IPS-NIHi7 (cell line): ENCODE results near the gene ISL2.

Experiments used
- DNase-seq: peaks from one replicate; pipeline ENCODE4 v3.0.0; 2012; ENCODE audit warnings: mixed read lengths; ENCODE audit errors: extremely low spot score

ISL2 gene

DNA sequence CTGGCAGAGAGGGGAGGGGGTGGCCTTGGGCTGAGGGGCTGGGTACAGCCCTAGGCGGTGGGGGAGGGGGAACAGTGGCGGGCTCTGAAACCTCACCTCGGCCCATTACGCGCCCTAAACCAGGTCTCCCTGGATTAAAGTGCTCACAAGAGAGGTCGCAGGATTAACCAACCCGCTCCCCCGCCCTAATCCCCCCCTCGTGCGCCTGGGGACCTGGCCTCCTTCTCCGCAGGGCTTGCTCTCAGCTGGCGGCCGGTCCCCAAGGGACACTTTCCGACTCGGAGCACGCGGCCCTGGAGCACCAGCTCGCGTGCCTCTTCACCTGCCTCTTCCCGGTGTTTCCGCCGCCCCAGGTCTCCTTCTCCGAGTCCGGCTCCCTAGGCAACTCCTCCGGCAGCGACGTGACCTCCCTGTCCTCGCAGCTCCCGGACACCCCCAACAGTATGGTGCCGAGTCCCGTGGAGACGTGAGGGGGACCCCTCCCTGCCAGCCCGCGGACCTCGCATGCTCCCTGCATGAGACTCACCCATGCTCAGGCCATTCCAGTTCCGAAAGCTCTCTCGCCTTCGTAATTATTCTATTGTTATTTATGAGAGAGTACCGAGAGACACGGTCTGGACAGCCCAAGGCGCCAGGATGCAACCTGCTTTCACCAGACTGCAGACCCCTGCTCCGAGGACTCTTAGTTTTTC is 4.9 kb downstream of the ISL2 start:
- no peak for DNase-seq

DNA sequence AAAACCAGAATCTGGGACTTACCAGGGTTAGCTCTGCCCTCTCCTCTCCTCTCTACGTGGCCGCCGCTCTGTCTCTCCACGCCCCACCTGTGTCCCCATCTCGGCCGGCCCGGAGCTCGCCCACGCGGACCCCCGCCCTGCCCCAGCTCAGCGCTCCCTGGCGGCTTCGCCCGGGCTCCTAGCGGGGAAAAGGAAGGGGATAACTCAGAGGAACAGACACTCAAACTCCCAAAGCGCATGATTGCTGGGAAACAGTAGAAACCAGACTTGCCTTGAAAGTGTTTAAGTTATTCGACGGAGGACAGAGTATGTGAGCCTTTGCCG is 5.4 kb downstream of the ISL2 start:
- DNase-seq: no peak

DNA sequence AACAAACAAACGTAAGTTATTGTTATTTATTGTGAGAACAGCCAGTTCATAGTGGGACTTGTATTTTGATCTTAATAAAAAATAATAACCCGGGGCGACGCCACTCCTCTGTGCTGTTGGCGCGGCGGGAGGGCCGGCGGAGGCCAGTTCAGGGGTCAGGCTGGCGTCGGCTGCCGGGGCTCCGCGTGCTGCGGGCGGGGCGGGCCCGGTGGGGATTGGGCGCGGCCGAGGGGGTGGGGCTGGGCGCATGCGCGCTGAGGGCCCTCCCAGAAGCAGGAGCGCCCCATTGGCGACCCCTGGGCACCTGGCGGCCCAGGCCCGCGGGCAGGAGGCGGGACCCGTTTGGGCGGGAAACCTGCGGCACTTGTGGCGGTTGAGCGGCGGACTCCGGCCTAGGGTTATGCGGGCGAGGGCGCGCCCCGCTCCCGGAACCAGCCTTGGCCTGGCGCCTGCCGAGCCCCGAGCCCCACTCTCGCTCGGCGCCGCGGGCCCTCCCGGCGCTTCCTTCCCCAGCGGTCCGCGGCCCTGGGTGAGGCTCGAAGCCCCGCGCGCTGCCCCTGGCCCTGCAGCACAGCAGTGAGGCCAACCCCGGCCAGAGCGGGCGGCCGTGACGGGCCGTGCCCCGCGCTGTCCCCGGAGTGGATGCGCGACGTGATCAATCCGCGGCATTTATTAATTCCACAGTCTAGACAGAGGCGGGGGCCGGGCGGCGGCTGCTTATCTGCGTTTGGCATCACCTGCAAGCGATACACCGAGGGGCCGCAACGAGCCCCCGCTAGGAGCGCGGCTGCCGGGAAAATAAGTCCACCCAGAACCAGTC is 6.0 kb downstream of the ISL2 start:
- DNase-seq: peak; percentile 76

DNA sequence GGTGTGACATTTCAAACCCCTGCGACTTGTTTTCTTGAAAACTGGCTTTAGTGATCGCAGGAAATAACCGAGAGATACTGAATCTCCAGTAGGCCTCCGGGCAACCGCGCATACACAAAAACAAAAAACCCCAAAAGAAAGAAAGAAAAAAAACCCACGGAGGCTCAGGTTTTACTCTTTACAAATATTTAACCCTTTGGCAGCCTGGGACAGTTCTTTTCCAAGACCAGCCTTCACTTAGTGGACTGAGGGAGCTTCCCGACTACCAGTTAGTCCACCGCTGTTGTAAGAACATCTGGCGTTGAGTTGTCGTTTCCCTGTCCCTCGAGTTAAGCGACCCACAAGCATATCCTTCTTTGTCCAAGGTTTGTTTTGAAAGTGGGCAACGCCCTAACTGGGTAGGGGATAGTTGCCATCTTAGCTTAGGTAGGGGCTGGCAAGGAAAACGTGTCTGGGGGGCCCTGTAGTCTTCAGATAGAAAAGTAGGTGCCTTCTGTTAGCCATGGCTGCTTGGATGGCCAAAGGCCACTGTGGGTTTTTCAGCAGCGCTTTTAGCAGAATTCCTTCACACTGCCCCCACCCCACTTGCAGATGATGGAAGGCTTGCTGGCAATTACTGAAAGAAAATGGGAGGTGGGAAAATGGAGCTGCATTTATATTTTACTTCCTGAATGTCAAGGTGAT is 6.9 kb downstream of the ISL2 start:
- DNase-seq: no peak

DNA sequence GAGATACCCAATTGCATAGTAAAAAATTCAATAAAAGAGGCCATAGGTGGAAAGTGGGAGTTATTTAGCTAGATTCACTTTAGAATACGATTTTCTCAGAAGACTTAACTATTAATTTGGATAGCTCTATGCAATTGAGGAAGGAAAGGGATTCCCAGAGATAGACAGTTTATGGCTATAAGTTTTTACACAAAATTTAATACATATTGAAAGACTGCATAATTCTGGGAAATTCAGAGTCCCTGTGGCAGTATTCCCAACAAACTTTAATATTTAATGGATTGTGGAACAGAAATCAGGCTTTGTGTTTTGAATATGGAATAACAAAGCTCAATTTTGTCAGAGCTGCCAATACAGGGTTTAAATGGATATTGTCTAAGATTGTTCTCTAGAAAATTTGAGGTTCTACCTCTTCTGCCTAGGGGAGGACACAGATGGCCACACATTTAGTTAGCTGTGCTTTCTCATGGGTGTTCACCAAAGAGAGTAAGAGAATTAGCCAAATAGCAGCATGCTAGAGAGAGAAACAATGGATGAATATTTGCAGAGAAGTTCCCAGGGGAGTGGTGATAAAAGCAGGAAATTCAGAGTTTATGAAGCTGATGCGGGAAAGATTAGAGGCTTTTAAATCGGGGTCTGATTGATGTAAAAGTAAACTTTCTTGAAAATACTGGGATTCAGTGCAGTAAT is 8.5 kb downstream of the ISL2 start:
- no peak for DNase-seq

DNA sequence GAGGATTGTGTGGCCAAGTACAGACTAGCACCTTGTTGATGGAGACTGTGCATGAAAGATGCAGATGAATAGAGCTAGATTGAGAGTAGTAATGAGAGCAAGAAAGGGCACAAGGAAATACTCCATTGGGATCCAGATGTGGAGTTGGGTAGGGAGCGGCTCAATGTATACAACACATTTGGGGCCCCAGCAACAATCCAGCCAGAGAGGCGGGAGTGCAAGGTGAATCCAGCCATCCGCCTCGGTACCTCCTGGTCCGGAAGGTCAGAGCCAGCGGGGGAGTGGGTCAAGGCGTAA is 9.0 kb downstream of the ISL2 start:
- DNase-seq: no peak

DNA sequence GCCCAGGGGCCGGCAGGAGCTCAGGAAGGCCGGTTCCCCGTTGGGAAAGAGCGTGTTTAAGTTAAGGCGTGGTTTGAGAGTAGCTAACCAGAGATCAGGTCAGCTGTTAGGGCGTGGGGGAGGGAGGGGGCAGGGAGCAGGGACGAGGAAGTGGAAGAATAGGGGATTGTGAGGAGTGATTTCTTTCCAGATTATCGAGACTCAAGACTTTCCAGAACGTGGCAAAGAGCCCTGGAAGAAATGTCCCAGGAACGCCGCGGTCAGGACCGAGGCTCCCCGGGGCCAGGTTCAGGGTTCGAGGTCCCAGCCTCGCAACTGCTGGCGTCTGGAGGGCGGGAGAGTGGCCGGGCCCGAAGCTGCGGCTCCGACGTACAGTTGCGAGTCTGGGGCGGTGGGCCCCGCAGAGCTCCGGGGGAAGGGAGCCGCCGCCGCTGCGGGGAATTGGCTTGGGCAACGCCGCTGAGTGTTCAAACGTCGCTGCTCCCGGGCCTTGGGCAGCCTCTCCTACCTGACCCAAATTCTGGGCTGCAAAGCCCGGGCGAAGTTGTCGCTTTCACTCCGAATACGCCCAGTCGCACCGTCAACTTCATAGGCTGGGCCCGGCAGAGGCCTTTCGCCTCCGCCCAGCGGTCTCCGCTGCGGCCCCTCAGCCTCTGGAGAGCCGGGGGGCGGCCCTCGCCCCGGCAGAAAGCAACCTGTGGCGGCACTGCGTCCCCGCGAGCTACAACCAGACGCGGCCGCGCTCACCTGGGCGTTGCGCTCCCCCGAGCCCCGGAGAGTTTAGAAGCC is 9.5 kb downstream of the ISL2 start:
- DNase-seq: peak; percentile 56

DNA sequence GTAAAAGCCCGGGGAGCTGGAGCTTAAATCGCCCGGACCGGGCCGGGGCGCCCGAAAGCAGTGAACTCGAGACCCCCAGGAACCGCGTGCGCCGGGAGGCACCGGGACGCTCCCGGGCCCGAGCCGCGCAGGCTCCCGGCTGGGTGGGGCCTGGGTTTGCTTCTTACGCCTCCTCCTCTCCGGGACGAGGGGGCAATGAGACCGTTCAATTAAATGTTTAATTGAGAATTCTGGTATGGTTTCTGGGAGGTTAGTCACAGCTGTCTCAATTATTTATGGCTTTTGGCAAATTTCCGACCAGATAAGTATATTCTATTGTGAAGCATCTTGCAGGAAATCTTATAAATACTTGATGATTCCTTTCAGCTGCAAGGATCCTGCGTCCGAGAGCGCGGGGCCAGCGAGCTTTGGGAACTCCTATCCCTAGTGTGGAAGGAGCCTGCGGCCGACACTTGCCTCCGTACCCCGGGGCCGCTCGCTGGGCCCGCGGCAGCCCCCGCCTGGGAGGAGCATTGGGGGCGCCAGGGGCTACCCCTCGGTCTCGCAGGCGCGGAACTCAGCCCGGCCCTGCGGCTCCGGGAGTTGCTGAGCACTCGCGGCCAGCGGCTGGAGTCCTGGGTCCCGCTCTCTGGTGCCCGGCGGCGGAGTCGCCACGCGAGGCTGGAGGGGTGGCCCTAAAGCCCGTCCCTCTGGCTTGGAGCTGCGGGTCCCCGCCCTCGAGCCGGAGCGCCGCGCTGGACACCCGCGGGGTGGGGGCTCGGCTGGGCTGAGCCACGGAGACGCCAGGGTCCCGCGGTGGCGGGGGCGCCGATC is 10.3 kb downstream of the ISL2 start:
- peak; percentile 23 for DNase-seq

DNA sequence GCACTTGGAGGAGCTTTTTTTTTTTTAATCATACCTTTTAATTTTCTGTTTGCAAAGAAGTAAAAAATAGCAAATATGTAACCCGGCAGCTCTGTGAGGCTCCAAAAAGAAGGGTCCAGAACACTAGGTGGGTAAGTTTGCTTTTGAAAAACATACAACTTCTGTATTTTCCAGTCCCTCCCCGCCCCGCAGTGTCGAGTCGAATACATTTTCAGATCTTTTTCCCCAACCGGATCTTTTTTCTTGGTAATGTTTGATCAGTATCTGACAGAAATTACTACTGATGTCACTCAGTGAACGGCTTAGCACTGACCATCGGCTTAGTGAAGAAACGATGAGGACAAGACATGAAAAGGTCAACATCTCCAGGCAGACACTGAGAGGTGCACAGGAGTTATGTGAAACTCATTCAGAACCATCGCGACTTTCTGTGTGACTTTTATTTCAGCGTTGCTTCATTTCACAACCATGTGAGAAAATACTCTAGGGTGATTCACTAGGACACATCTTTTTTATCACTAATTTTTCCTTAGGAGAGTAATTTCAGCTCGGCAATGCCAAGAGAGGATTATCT is 11.0 kb downstream of the ISL2 start:
- no peak for DNase-seq

DNA sequence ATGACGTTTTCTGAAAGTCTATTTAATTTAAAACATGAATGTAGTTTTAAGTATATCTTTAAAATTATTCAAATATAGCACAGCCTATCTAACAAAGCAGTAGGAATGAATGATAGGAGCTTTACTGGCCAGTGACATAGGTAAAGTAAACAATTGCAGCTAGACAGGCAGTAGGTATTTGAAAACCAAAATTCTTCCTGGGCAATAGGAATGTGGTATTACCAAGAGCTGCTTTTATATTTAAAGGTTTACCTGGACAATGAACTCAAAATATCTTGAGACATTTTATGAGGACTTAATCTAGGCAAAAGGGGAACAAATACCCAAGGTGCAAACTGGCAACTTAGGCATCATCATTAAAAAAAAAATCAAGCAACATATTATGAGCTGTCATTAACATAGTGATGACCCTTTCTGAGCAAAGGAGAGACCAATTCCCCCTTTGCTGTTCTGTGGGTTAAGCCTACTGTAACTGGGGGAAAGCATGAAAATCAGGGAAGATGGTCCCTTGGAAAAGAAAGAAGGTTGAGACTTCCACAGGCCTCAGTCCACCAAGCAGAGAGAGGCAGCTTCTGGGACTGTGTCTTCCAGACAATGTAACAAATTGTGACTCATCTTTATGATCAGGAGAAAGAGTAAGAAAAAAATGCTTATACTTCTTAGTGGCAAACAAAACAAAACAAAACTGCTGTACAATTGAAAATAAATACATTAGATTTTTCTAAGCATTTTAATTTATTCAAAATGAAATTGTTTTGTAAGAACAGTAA is 12.9 kb downstream of the ISL2 start:
- no peak for DNase-seq

DNA sequence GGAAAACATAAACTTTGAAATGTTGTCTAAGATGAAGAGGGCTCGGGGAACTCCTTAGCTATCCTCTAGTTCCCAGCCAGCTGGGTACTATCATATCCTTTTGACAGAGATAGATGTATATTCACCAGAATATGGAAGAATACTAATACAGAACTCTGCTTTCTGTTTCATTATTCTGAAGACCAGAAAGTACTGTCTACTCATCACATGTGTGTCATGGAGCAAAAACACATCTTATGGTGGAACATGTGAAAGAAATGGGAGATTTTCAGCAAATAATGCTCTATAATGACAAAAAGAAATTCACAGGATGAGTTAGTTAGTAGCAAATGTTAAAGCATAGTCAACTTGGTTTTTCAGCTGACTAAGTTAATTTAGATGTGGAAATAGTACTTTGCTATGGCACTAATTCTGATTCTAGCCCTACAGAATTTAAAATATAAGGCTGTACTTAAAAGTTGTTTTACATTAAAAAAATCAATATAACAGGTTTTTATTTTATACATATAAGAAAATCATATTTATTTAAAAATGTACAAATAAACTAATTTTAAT is 16.5 kb downstream of the ISL2 start:
- no peak for DNase-seq

DNA sequence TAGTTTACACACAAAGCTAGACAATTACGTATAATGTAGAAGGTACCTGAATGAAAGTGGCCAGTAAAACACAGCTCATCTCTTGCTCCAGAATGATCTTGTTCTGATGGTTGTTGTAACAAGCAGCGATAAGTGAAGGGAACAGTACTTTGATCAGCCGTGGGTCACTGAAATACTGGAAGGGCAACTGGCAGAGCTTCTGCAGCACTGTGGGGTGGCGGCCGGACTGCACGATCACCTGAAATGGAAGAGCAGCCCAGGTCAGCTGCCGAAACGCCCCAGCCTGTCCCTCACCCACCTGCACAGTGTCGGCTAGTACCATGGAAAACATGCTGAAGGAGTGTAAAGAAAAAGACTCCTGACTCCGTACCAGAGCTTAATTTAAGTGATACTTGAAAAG is 17.3 kb downstream of the ISL2 start:
- no peak for DNase-seq

DNA sequence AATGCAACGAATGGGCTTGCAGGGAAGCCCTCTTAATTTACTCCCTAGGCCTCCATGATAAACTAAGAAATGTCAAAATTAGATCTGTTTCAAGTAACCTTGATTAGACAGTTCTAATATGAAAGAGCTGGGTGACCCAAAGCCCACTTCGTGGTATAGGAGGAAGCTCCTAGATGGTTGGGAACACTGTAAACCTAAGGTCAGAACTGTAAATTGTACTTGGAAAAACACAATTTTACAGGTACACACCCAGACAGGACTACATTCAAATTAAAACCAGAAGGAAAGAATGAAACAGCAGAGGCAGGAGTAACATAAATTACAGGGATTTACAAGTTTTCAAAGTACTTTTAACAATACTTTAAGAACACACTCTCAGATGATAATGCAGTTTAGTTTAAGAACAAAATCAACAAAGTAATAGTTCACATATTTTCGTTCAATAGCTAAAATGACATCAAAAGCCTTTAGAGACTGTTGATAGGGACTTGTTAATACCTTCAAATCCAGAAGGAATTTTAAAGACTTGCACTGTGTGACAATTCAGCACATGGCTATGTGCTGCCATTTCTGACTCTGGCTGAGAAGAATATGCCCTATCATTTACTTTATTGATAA is 18.4 kb downstream of the ISL2 start:
- no peak for DNase-seq

DNA sequence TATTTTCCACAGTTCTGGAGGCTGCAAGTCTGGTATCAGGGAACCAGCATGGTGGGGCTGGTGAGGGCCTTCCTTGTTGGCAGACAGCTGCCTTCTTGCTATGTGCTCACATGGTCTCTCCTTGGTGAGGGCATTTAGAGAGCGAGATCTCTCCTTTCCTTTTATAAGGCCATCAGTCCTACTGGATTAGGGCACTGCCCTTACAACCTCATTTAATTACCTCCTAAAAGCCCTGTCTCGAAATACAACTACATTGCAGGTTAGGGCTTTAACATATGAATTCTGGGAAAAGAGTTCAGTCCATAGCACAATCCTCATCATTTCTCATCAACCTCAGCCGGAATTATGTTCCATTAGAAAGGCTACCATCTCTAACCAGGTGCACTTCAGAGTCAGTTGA is 21.9 kb downstream of the ISL2 start:
- DNase-seq: no peak

DNA sequence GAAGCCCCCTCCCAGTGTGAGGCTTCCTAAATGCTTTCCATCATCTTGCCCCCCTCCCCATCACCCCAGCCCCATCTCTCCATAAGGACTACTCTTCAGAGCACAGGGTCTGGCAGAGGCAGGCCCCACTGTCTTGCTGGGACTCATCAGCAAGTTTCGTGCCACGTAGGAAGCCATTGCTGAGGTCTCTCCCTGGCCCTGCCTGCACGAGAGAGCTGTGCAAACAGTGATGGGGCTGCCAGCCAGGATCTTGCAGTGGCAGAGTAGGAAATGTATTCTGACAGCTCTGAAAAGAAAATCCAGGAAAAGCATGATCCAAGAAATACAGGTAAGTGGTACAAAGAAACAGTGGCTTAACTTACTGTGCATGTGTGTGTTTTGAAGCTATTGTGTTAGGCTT is 22.6 kb downstream of the ISL2 start:
- DNase-seq: no peak

DNA sequence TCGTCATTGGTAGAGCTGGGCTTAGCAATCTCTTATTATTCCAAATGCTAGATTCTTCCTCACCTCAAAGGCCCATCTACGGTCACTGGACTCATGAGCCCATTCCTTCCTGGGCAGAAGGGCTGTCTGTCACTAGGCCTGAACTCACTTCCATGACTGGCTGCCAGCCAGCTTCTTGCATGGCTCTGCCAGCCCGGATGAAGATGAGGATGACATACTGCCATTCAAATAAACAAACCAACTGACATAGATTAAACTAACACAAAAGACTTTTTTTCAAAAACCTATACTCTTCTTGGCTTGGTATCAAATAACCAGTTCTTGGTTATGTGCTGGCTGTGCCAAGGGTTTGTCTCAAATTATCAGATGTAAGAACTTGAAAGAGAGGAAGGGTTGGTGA is 23.8 kb downstream of the ISL2 start:
- no peak for DNase-seq

DNA sequence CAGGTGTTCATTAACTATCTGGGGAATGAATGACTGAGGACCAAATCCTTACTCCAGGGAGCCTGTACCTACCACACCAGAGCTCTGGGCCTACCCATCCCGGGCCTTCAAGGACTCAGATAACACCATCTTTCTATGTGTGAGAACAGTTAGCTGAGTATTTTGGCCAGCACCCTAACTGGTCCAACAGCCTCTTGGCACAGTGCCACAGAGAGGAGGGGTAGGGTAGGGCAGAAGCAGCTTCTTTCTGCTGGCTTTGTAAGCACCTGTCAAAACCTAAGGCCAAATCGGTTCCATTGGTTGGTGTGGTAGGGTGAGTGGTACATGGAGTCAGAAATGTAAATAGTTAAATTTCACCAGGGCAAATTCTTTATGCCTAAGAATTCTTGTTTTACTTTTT is 26.7 kb downstream of the ISL2 start:
- DNase-seq: no peak

DNA sequence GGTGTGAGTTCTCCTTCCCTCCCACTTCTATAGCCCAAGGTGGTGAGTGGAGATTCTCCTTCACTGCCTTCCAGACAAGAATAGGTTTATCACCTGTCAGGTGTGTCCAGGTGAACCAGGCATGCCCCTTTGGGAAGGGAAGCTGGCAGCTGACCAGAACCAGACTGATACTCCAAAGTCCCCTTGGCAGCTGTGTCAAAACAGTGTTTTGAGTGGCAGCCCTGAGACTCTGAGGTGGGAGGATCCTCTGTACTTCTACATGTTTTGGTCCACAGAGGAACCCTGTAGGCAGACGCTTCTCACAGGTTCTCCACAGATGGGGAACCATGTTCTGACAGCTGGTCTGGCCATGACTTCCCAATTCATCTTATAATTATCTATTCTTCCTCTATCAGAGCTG is 30.1 kb downstream of the ISL2 start:
- DNase-seq: no peak

DNA sequence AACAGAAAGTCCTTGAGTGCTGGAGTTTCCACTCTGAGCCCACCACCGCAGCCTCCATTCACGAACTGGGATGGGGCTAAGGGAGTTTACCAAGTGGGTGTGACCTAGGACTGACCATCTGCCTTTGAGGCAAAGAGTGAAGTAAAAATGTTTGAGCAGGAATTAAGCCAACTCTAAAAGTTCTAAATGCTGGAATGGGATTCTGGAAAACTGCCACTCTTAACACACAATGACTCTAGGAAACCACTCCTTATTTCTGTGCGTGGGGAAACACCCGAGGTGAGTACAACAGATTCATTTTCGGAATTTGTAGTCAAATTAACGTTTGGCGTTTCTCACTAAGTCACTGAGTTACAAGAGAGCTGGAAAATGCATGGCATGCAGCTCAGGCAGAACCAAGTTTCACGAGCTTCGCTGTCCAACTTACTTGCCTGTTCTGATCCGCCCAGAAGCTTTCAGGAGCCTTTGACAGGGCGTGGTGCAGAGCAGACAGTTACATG is 31.6 kb downstream of the ISL2 start:
- no peak for DNase-seq
